GM12892 (cell line): ENCODE measurements around the gene CSAD.

Source experiments
- POLR2A ChIP-seq: IDR thresholded peaks from 2 replicates; pipeline ENCODE4 v1.6.1; 2011; ENCODE audit warnings: low read depth, low read length, control low read depth
- TAF1 ChIP-seq: IDR thresholded peaks from 2 replicates; pipeline ENCODE4 v1.6.1; 2011; ENCODE audit warnings: low read depth, mild to moderate bottlenecking, control low read depth, low read length, borderline replicate concordance

- no peak for TF ChIP-seq TAF1
- no peak for TF ChIP-seq POLR2A
These were observed 57.0 kb downstream of the CSAD start for GRCh38 chr12:53123578-53124351.
